Gastroesophageal sphincter (tissue), 4 donors: ENCODE measurements around the gene PSMB5. TPM values are rescaled to one million over a fixed set of nuclear protein-coding genes. Genes with fewer than 3 reads are reported as not detected.

Experiments used
- ATAC-seq: fragments of 150-250 bp; one replicate; pipeline ENCODE4 v1.9.1; 2016; ENCODE audit warnings: mild to moderate bottlenecking, moderate library complexity
- H3K27ac ChIP-seq, 4 donors: fragments of 200-600 bp; sonication (generic) in 3 of 4; 1 replicate in 3 of 4; 2 replicates in 1 of 4; pipeline ENCODE4 v1.5.1; 2016 to 2019
- H3K27me3 ChIP-seq: fragments of 200-600 bp; sonication (generic); one replicate; pipeline ENCODE4 v1.5.1; 2019
- H3K36me3 ChIP-seq, 2 donors: fragments of 200-600 bp; sonication (generic); one replicate each; pipeline ENCODE4 v1.5.1; 2019; ENCODE audit warnings: control low read depth in 1 of 2
- H3K4me1 ChIP-seq, 3 donors: fragments of 200-600 bp; sonication (generic); 1 replicate in 2 of 3; 2 replicates in 1 of 3; pipeline ENCODE4 v1.5.1; 2016 to 2019; ENCODE audit warnings: control low read depth in 2 of 3
- H3K4me3 ChIP-seq, 2 donors: fragments of 200-600 bp; sonication (generic); one replicate each; pipeline ENCODE4 v1.5.1; 2019; ENCODE audit warnings: mild to moderate bottlenecking in 1 of 2, moderate library complexity in 1 of 2
- H3K9me3 ChIP-seq, 3 donors: fragments of 200-600 bp; sonication (generic); one replicate each; pipeline ENCODE4 v1.5.1; 2017 to 2019; ENCODE audit warnings: control low read depth in 2 of 3
- CTCF ChIP-seq, 4 experiments: fragments of 200-600 bp in 2 of 4; fragments of 450-650 bp in 2 of 4; sonication (generic) in 1 of 4; IDR thresholded peaks; one replicate each; pipeline ENCODE4 v1.5.1; 2017 to 2019; ENCODE audit warnings: antibody characterized with exemption in 4 of 4, mild to moderate bottlenecking in 2 of 4, moderate library complexity in 2 of 4
- EP300 ChIP-seq: sonication (generic); formaldehyde crosslinking; IDR thresholded peaks from one replicate; pipeline ENCODE4 v1.6.1; 2017; ENCODE audit warnings: antibody characterized with exemption, mild to moderate bottlenecking
- POLR2A ChIP-seq, 2 donors: fragments of 450-650 bp; IDR thresholded peaks; one replicate each; pipeline ENCODE4 v1.6.1; 2017; ENCODE audit warnings: antibody characterized with exemption in 2 of 2, mild to moderate bottlenecking in 2 of 2, moderate library complexity in 1 of 2
- POLR2AphosphoS5 ChIP-seq: sonication (generic); formaldehyde crosslinking; IDR thresholded peaks from one replicate; pipeline ENCODE4 v1.6.1; 2017; ENCODE audit warnings: antibody characterized with exemption
- WGBS, 2 donors: methylation state at CpG; one replicate each; pipeline ENCODE4 v1.1.5; 2018; ENCODE audit warnings: low coverage in 1 of 2; 5-methylcytosine and 5-hydroxymethylcytosine counted together
- total RNA-seq, 4 donors: library from RNA; depleted of rRNA; stranded (reverse); fragments of >200 nt; gene quantifications; one replicate each; pipeline ENCODE4 v1.1.0, GENCODE V29; 2016

PSMB5 gene
- total RNA-seq, 4 donors from 2014 or later: 125 to 182 (median 133) TPM

GRCh38 chr14:22980672-22981089 is 54.0 kb downstream of the PSMB5 start:
- Histone ChIP-seq H3K9me3 (no peaks in the 10 kb centered on the region), H3K4me3 (peak overlapping the region; percentile 51 to 81), H3K4me1 (peaks cover 0 to 69% (median 42%) of the 10 kb centered on the region in 3 donors), H3K36me3 (no peaks in the 10 kb centered on the region), H3K27ac (peak overlapping the region in 3 of 4 donors; percentile 84 to 91 (median 90)), H3K27me3 (peaks cover 15% of the 10 kb centered on the region)
- 0% methylated on average over 4 of the region's 41 CpGs; no CpG with 5 or more reads in 1 of the 2 donors for WGBS, 2 donors
- peak; percentile 37 for ATAC-seq
- no peak for TF ChIP-seq POLR2AphosphoS5
- TF ChIP-seq EP300: no peak
- no peak for TF ChIP-seq POLR2A (IDR thresholded peaks at IDR 0.05)
- no peak for TF ChIP-seq CTCF (IDR thresholded peaks at IDR 0.05)

GRCh38 chr14:22979748-22980392 is 54.8 kb downstream of the PSMB5 start:
- 66 to 70% methylated on average over 3 to 7 of the region's 8 CpGs for WGBS, 2 donors
- Histone ChIP-seq H3K27ac (peak overlapping the region in 3 of 4 donors; percentile 84 to 91 (median 90)), H3K27me3 (peaks cover 15% of the 10 kb centered on the region), H3K9me3 (no peaks in the 10 kb centered on the region), H3K4me3 (peak overlapping the region in 1 of 2 donors; percentile 81), H3K4me1 (peaks cover 0 to 69% (median 42%) of the 10 kb centered on the region in 3 donors), H3K36me3 (peaks cover 0 to 1% of the 10 kb centered on the region in 2 donors)
- ATAC-seq: no peak
- TF ChIP-seq POLR2A (IDR thresholded peaks at IDR 0.05) (no peak), EP300 (no peak), CTCF (IDR thresholded peaks at IDR 0.05) (no peak)

- ATAC-seq: no peak
- Histone ChIP-seq H3K4me3 (no peak overlapping the region), H3K9me3 (no peaks in the 10 kb centered on the region), H3K27me3 (peaks cover 15% of the 10 kb centered on the region), H3K36me3 (peaks cover 0 to 9% of the 10 kb centered on the region in 2 donors), H3K27ac (peak overlapping the region in 3 of 4 donors; percentile 84 to 91 (median 90)), H3K4me1 (peaks cover 0 to 69% (median 42%) of the 10 kb centered on the region in 3 donors)
- TF ChIP-seq POLR2A (IDR thresholded peaks at IDR 0.05) (no peak), POLR2AphosphoS5 (no peak), EP300 (no peak), CTCF (IDR thresholded peaks at IDR 0.05) (no peak)
- 70% methylated on average over 3 of the region's 5 CpGs; no CpG with 5 or more reads in 1 of the 2 donors for WGBS, 2 donors
Measured at GRCh38 chr14:22978981-22979671, 55.6 kb downstream of the PSMB5 start.

GRCh38 chr14:22978487-22978837 is 56.2 kb downstream of the PSMB5 start:
- Histone ChIP-seq H3K27me3 (peaks cover 15% of the 10 kb centered on the region), H3K27ac (peak overlapping the region in 3 of 4 donors; percentile 84 to 91 (median 90)), H3K9me3 (no peaks in the 10 kb centered on the region), H3K4me1 (peaks cover 0 to 66% (median 41%) of the 10 kb centered on the region in 3 donors), H3K4me3 (no peak overlapping the region), H3K36me3 (peaks cover 0 to 12% of the 10 kb centered on the region in 2 donors)
- ATAC-seq: no peak
- no CpG with 5 or more reads among the region's 3 CpGs for WGBS, 2 donors
- no peak for TF ChIP-seq EP300
- TF ChIP-seq POLR2A (IDR thresholded peaks at IDR 0.05): no peak
- no peak for TF ChIP-seq POLR2AphosphoS5
- no peak for TF ChIP-seq CTCF (IDR thresholded peaks at IDR 0.05)
